MCF 10A (cell line): Measurements from ENCODE around the gene PIGR. TPM values are rescaled to one million over a fixed set of nuclear protein-coding genes. Genes with fewer than 3 reads are reported as not detected.

Experiments used
- BruUV-seq: library from RNA; stranded (reverse); fragments of 400-500 nt; replicated peaks from 2 replicates; lab custom pipeline; 2021; lab: Mats Ljungman, UMichigan
- CTCF ChIA-PET: fragments of 300-600 bp; sonication (Branson Sonifier 250); formaldehyde crosslinking; extraction: SDS; loops from one replicate; lab custom pipeline; 2021; ENCODE audit warnings: antibody characterized with exemption, inconsistent platforms; lab: Yijun Ruan, JAX
- POLR2A ChIA-PET: fragments of 300-600, 350-650 bp; sonication (Branson Sonifier 250); formaldehyde crosslinking; extraction: SDS; loops from one replicate; lab custom pipeline; 2020; ENCODE audit warnings: antibody characterized with exemption, inconsistent platforms; lab: Yijun Ruan, JAX
- DNase-seq: peaks from one replicate; pipeline ENCODE4 v3.0.0-alpha.2; 2018; ENCODE audit not compliant: unreplicated experiment
- H3K27ac Mint-ChIP-seq: one replicate; pipeline ENCODE4 v1.8.0; 2022; ENCODE audit warnings: mild to moderate bottlenecking, low read depth, mixed read lengths; ENCODE audit not compliant: unreplicated experiment
- H3K27me3 Mint-ChIP-seq: one replicate; pipeline ENCODE4 v1.8.0; 2022; ENCODE audit warnings: mixed read lengths; ENCODE audit not compliant: insufficient read depth, unreplicated experiment
- H3K36me3 Mint-ChIP-seq: one replicate; pipeline ENCODE4 v1.8.0; 2022; ENCODE audit warnings: mild to moderate bottlenecking, moderate library complexity, mixed read lengths; ENCODE audit not compliant: insufficient read depth, unreplicated experiment
- H3K4me1 Mint-ChIP-seq: one replicate; pipeline ENCODE4 v1.8.0; 2022; ENCODE audit warnings: mixed read lengths; ENCODE audit not compliant: insufficient read depth, unreplicated experiment
- H3K4me3 Mint-ChIP-seq: one replicate; pipeline ENCODE4 v1.8.0; 2022; ENCODE audit warnings: mild to moderate bottlenecking, moderate library complexity, mixed read lengths; ENCODE audit not compliant: unreplicated experiment
- H3K9me3 Mint-ChIP-seq: one replicate; pipeline ENCODE4 v1.8.0; 2022; ENCODE audit warnings: mixed read lengths; ENCODE audit not compliant: unreplicated experiment
- intact Hi-C: fragments of 100-400 bp; cut with micrococcal nuclease; formaldehyde crosslinking; loops from 2 replicates; pipeline ENCODE4 v1.14.1; 2022
- total RNA-seq: library from RNA; stranded (reverse); gene quantifications from 2 replicates; pipeline ENCODE4 v1.2.3, GENCODE V29; 2022
- TF ChIP-seq, protein P1 (sequence below): fragments of 200-600 bp; IDR thresholded peaks from one replicate; pipeline ENCODE4 v1.8.0; 2022; ENCODE audit warnings: antibody characterized with exemption, mild to moderate bottlenecking; ENCODE audit not compliant: unreplicated experiment

Gene PIGR
- total RNA-seq, 1 experiment from 2014 or later = not detected

DNA sequence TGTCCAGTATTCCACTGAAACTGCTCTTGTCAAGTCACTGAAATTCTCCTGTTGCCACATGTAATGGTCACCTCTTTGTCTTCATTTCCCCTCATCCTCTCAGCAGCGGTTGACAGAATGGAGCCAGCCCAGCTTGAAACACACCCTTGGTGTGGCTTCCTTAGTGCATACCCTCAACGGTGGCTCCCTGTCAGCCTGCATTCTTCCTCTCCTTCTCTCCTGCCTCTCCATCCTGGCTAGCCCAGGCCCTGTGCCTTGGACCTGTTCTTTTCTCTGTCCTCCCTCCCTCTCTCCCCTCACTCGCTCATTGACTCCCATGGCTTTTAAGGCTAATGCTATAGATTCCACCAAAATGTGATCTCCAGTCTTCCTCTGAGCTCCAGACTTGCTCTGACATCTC lies 28.2 kb downstream of the PIGR start:
- ChIA-PET CTCF (interaction anchor here (0.6 to 13.0 kb wide), 22 partner anchors 9 to 428 kb away, joined by 3 to 297 read pairs (median 5); partner anchors contain the start of genes C1orf116, DYRK3, EIF2D and IL20), POLR2A (interaction anchor here (0.7 kb wide), 1 partner anchor 104 kb away, joined by 3 read pairs; no protein-coding TSS in a partner anchor)
- DNase-seq = no peak
- BruUV-seq = no TSS peak
- H3K4me3 Mint-ChIP-seq = no peak overlapping the region
- peaks cover 36% of the 10 kb centered on the region for H3K27me3 Mint-ChIP-seq
- no peaks in the 10 kb centered on the region for H3K9me3 Mint-ChIP-seq
- H3K27ac Mint-ChIP-seq = no peak overlapping the region
- TF ChIP-seq, protein P1, sequence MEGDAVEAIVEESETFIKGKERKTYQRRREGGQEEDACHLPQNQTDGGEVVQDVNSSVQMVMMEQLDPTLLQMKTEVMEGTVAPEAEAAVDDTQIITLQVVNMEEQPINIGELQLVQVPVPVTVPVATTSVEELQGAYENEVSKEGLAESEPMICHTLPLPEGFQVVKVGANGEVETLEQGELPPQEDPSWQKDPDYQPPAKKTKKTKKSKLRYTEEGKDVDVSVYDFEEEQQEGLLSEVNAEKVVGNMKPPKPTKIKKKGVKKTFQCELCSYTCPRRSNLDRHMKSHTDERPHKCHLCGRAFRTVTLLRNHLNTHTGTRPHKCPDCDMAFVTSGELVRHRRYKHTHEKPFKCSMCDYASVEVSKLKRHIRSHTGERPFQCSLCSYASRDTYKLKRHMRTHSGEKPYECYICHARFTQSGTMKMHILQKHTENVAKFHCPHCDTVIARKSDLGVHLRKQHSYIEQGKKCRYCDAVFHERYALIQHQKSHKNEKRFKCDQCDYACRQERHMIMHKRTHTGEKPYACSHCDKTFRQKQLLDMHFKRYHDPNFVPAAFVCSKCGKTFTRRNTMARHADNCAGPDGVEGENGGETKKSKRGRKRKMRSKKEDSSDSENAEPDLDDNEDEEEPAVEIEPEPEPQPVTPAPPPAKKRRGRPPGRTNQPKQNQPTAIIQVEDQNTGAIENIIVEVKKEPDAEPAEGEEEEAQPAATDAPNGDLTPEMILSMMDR = no peak
- intact Hi-C loops = loop anchor here (10.0 kb wide), 1 partner anchor 487 kb away; no protein-coding TSS in a partner anchor
- no peaks in the 10 kb centered on the region for H3K36me3 Mint-ChIP-seq
- H3K4me1 Mint-ChIP-seq = no peaks in the 10 kb centered on the region

DNA sequence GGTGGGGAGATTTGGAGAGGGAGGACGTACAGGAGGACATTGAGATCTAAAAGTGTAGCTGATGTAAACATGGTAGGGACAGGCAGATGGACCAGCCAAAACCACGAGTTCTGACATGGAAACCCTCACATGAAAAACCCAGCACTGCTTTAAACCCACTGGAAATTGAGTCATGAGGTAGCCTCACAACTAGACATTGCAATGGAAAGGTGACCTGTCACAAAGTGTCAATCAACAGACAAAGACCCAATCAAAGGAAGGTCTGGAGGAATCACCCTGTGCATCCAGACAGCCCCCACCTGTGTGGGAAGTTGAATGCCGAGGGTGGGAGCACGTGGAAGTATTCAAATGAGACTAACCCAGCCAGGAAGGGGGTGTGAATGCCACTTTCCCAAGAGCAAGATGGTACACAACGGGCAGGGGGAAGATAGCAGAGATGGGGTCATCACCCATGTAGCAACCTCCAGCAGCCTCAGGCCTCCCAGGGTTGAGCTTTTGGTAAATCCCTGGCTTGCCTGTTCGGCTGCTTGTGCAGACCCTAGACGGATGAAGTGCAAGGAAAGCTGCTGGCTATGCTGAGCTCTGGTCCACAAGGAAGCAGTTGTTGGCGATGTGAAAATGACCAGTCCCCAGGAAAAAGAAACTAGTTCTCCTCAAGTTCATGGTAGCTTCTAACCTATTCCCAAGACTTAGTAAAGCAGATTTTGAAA lies 30.1 kb downstream of the PIGR start:
- TF ChIP-seq, protein P1 = no peak
- Mint-ChIP-seq H3K27ac (no peak overlapping the region), H3K9me3 (no peaks in the 10 kb centered on the region), H3K36me3 (no peaks in the 10 kb centered on the region), H3K27me3 (peaks cover 43% of the 10 kb centered on the region), H3K4me1 (peaks cover 5% of the 10 kb centered on the region), H3K4me3 (no peak overlapping the region)
- intact Hi-C loops = loop anchor here (10.0 kb wide), 1 partner anchor 489 kb away; no protein-coding TSS in a partner anchor
- ChIA-PET POLR2A (interaction anchor here (0.6 to 1.0 kb wide), 2 partner anchors 38 to 61 kb away, joined by 3 to 4 read pairs; no protein-coding TSS in a partner anchor), CTCF (interaction anchor here (0.6 to 13.0 kb wide), 16 partner anchors 9 to 587 kb away, joined by 3 to 297 read pairs (median 4); partner anchors contain the start of genes DYRK3 and IL20)
- no peak for DNase-seq
- no TSS peak for BruUV-seq

DNA sequence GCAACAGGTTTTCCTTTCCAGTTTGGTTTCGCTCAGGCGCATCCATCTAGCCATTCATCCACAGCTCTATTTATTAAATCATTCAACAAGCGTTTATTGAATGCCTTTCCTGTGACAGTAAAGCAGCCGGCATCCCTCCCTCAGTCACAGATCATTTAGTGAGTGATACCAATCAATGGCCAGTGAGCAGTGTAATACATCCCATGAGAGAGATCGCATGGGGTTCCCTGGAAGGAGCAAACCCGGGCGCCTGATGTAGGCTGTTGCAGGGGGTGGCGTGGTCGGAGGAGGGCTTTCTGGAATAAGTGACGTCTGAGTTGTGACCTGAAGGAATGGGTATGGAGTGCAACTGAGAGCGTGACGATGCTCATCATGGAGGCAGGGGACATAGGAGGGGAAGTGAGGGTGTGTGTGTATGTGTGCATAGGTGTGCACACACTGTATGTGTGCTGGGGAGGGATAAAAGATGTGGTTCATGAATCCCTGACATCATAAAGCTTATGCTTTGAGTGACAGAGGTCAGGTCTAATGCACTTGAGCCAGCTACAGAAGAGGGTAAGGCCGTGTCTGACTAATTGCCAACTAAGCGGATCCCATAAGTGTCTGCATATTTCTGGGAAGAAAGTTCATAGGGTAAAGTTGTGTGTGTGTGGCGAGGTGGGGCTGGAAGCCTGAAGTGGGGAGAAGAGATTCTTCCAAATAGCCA lies 31.1 kb downstream of the PIGR start:
- H3K4me3 Mint-ChIP-seq = no peak overlapping the region
- H3K36me3 Mint-ChIP-seq = no peaks in the 10 kb centered on the region
- intact Hi-C loops = loop anchor here (10.0 kb wide), 1 partner anchor 490 kb away; no protein-coding TSS in a partner anchor
- peaks cover 43% of the 10 kb centered on the region for H3K27me3 Mint-ChIP-seq
- H3K4me1 Mint-ChIP-seq = peaks cover 12% of the 10 kb centered on the region
- no peak overlapping the region for H3K27ac Mint-ChIP-seq
- ChIA-PET CTCF (interaction anchor here (0.5 to 13.0 kb wide), 15 partner anchors 10 to 1285 kb away, joined by 3 to 297 read pairs (median 9); partner anchors contain the start of genes DYRK3, IL20 and IL24), POLR2A (no interaction called here)
- no TSS peak for BruUV-seq
- no peaks in the 10 kb centered on the region for H3K9me3 Mint-ChIP-seq
- DNase-seq = no peak
- TF ChIP-seq, protein P1 = no peak
